Mesenteric fat pad (tissue), 1 donor: ENCODE data around the gene DCBLD1. TPM values are rescaled to one million over a fixed set of nuclear protein-coding genes. Genes with fewer than 3 reads are reported as not detected.

Experiments
- DNase-seq: peaks from one replicate; pipeline ENCODE4 v3.0.0-alpha.2; 2020; ENCODE audit warnings: low spot score
- total RNA-seq: library from RNA; stranded (reverse); fragmentation: NEBNext Ultra II Directional; extraction: Animal tissue kit (Norgen Biotek cat#: 25700); gene quantifications from one replicate; pipeline ENCODE4 v1.2.1, GENCODE V29; 2021
- donor health status: DM: yes; HTN: yes; CAD: no.

Gene DCBLD1
- total RNA-seq, 1 donor from 2014 or later = 9.9 TPM

DNA sequence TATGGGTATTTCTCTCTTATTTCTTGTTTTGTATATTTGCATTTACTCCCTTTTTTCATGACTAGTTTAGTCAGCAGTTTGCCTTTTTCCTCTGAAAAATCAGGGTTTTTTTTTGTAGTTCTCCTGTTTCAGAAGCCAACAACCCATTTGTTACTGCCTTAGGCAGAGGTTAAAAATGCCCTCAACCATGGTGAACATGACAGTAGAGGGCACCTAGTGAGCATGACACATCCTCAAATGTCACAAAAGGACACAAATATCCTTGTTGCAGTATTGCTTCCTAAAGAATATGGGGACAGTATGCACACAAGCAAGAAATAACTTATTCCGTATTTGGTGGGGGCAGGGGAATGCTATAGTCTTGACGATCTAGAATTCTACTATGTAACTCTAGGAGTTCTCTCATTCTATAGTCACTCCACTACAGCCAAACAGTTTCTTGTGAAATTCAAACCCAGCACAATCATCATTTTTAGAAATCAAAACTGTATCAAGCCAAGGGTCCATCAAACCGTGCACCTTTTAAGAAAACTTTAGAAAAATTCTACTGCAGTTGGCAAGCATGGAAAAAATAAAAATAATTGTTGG, 72.9 kb downstream of the DCBLD1 start:
- DNase-seq = no peak

DNA sequence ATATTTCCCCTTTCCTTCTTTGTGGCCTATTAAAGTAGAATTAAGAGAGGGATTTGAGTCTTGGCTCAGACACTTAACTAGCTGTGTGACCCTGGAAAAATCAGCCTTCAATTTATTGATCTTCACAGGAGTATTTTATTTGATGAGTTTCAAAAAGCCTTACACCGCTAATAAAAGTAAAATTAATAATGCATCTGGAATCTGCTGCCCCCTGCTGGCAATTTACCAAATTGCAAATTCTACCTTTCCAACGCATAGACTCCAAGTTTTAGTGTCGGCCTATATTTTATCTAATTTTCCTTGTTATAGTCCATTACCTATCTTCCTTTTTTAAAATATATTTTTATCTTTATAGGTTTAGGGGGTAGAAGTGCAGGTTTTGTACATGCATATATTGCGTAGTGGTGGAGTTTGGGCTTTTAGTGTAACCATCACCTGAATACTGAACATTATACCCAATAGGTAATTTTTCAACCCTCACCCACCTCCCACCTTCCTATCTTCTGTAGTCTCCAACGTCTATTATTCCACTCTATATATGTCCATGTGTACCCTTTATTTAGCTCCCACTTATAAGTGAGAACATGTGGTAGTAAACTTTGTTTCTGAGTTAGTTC, 73.5 kb downstream of the DCBLD1 start:
- DNase-seq = no peak

DNA sequence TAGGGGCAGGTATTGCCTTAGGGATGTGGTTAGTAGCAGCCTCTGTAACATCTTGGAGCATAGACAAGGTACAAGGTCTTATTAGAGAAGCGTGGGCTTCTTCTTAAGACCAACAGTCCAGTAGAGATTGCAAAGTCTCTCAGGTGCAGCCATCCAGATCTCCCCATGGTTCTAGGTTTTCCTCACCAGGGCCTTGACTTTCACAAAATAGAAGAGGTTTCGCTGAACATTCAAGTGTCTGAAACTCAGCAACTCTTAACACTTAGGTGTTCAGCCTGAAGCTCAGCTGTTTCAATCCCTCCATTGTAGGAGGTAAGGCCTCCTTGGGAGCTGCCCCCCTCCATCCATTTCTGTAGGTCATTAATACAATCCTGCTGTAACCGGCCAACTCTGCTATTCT, 75.5 kb downstream of the DCBLD1 start:
- DNase-seq = no peak

DNA sequence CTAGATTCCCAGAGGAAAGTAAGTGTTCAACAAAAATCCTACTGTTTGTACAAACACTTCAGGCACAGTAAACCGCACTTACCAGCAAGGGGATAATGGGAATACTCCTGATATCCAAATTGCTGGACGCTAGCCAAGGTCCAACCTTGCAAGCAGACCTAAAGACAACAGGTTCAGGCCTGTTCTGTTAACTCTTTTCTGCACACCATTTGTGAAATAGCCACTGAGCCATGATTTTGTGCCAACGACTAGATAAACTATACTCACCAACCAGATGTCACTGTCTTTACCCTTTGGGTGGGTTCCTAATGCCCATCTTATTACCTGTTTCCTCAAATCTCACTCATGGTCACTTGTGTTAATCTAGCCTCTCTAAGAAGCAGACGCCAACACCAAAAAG, 76.3 kb downstream of the DCBLD1 start:
- DNase-seq = no peak

- no peak for DNase-seq
Observed at GRCh38 chr6:117559299-117559698, 76.8 kb downstream of the DCBLD1 start.

DNA sequence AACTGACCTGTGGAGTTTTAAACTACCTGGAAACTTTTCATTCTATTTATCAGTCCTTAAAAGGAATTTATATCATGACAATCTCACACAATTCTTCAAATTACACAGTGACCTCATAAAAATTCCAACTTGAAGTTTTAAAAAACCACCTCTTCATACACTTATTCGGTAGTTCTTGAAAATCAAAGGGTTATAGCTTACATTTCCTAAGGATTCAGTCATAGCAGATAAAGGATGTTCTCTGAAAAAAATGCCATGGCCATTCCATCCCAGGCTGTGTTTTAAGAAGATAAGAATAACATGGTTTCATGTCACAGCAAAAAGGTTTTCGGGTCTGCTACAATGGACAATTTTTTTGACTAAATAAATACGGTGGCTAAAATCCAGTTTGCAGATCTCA, 78.7 kb downstream of the DCBLD1 start:
- DNase-seq = no peak

DNA sequence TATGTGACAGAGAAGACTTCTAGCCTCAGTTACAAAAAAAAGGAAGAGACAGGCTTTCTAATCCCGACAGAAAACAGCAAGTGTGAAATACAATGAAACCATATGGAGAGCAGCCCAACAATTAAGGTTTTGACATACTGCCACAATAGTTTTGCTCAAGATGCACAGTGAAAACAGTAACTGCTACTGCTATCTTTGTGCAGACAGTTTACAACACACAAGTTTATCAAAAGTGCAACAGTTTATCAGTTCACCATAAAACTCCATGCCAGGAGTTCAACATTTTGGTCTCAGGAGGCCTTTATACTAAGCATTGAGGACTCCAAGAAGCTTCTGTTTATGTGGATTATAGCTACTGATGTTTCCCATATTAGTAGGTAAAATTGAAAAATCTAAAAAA, 82.2 kb downstream of the DCBLD1 start:
- DNase-seq = no peak

DNA sequence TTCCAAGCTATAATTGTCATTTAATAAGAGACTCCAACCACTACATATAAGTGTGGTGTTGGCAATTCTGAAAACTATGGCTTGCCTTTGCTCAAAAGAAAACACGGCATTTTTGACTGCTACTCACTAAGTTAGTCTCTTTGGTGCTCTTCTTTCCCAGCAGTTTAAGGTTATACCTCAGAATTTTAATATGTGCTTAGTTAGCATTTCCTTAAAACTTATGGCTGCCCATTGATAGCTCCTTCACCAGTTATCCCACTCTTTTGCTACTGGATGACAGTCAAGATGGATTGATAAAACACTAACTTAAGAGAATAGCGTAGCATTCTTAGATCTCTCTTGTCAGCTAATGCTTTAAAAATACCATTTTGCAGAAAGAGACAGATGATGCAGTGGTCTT, 85.8 kb downstream of the DCBLD1 start:
- DNase-seq = no peak

GRCh38 chr6:117568831-117569410, 86.4 kb downstream of the DCBLD1 start:
- DNase-seq = no peak

DNA sequence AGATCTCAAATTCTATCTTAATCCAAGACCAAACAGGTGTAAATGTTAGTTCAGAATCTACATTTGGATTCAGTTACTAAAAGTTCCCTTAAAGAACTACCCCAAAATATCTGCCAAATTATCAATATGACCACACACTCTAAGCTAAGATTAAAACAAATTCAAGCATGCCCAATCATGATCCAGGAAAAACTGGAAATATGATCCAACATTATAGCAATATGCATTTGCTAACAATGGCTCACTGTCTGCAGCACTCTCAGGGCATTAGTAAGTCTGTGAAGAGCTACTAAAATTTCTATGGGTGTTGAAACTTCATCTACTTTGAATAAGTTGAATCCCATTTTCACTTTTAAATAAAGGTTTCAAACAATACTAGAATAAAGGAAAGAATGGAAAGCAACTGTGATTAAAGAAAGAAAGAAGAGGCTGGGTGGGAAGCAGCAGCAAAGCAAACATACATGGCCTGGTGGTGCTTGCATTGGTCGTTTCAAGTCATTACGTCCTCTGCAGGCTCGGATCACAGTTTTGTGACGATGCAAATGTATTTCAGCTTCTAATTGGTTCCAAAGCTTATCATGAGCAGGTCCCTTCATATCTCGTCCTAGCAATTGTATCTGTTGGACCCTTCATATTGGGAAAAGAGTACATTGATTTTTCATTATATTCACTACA, 90.7 kb downstream of the DCBLD1 start:
- DNase-seq = no peak

- DNase-seq = no peak
Observed at GRCh38 chr6:117574198-117574597, 91.7 kb downstream of the DCBLD1 start.

GRCh38 chr6:117585647-117586046, 103.2 kb downstream of the DCBLD1 start:
- no peak for DNase-seq

- DNase-seq = no peak
Observed at GRCh38 chr6:117590447-117590846, 108.0 kb downstream of the DCBLD1 start.

DNA sequence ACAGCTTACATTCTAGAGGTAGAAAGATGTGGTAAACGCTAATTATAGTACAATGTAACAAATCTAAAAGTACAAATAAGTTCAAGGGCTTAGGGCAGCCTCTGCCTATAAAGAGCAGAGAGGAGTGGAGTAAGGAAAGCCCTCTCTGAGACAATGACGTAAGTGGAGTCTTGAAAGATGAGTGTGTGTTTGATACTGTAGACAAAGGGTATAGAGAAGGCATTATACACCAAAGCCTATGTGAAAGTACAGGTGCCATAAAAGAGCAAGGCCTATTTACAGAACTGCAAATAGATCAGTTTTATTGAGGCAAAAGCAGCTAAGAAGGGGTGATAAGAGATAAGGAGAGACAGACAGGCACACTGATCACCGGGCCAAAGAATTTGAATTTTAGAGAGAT, 108.9 kb downstream of the DCBLD1 start:
- DNase-seq = no peak

- no peak for DNase-seq
Observed at GRCh38 chr6:117592983-117593759, 110.7 kb downstream of the DCBLD1 start.

GRCh38 chr6:117595099-117595923, 112.8 kb downstream of the DCBLD1 start:
- no peak for DNase-seq

- DNase-seq = no peak
Observed at GRCh38 chr6:117597755-117598154, 115.3 kb downstream of the DCBLD1 start.
